GM12878 (cell line): Measurements from ENCODE around the gene ABCG1. TPM values are rescaled to one million over a fixed set of nuclear protein-coding genes. Genes with fewer than 3 reads are reported as not detected.

Experiments
- ATAC-seq: fragments of 200-7000 bp; cut with Tn5 transposase; 3 replicates; pipeline ENCODE4 v1.9.1; 2020; ENCODE audit warnings: mild to moderate bottlenecking, moderate library complexity
- BruUV-seq: library from RNA; stranded (reverse); fragments of 400-500 nt; replicated peaks from 2 replicates; lab custom pipeline; 2021; lab: Mats Ljungman, UMichigan
- CTCF ChIA-PET: fragments of 300-600 bp; sonication (Branson Sonifier 250); formaldehyde crosslinking; extraction: SDS; loops from one replicate; lab custom pipeline; 2021; ENCODE audit warnings: inconsistent platforms; lab: Yijun Ruan, JAX
- POLR2A ChIA-PET: fragments of 350-600 bp; formaldehyde crosslinking; extraction: SDS; loops from one replicate; lab custom pipeline; 2021; ENCODE audit warnings: inconsistent platforms; lab: Charles Lee
- RAD21 ChIA-PET: fragments of 300-600 bp; sonication (Branson Sonifier 250); formaldehyde crosslinking; loops from one replicate; lab custom pipeline; 2023; ENCODE audit warnings: antibody characterized with exemption; ENCODE audit not compliant: unreplicated experiment; lab: Charles Lee
- SMC1A ChIA-PET: fragments of 300-600 bp; sonication (Branson Sonifier 250); formaldehyde crosslinking; loops from one replicate; lab custom pipeline; 2023; ENCODE audit not compliant: unreplicated experiment, uncharacterized antibody; lab: Charles Lee
- DNase-seq: peaks from one replicate; pipeline ENCODE4 v3.0.0-alpha.2; 2011; ENCODE audit warnings: low read depth, low spot score
- FAIRE-seq: peaks from 3 replicates; lab custom pipeline; 2011; peaks lifted over from hg19 to GRCh38; lab: Jason Lieb, UNC
- H2AFZ ChIP-seq: 2 replicates; pipeline ENCODE4 v1.6.0; 2011; ENCODE audit warnings: low read depth, low read length, control low read depth; ENCODE audit not compliant: control insufficient read depth
- H3K27ac ChIP-seq: 2 replicates; pipeline ENCODE4 v1.5.1; 2011; ENCODE audit warnings: control low read depth; ENCODE audit not compliant: control insufficient read depth, insufficient read depth
- H3K27me3 ChIP-seq, 2 experiments: replicated peaks in 1 of 2; 2 replicates each; pipeline versions ENCODE4 v1.6.0 to v1.6.1; 2011; ENCODE audit warnings: low read length in 1 of 2; ENCODE audit not compliant: control insufficient read depth in 2 of 2, insufficient read depth in 2 of 2
- H3K36me3 ChIP-seq, 2 experiments: 2 replicates each; pipeline ENCODE4 v1.5.1; 2011; ENCODE audit warnings: low read length in 1 of 2; ENCODE audit not compliant: control insufficient read depth in 2 of 2, insufficient read depth in 2 of 2
- H3K4me1 ChIP-seq: 2 replicates; pipeline ENCODE4 v1.6.1; 2011; ENCODE audit warnings: mild to moderate bottlenecking, low read length, moderate library complexity, mixed read lengths; ENCODE audit not compliant: control insufficient read depth, insufficient read depth
- H3K4me2 ChIP-seq: 2 replicates; pipeline ENCODE4 v1.6.0; 2011; ENCODE audit warnings: control low read depth; ENCODE audit not compliant: control insufficient read depth, insufficient read depth
- H3K4me3 ChIP-seq: fragments of 200-600 bp; sonication (generic); 2 replicates; pipeline ENCODE4 v1.5.1; 2016
- H3K79me2 ChIP-seq: 2 replicates; pipeline ENCODE4 v1.6.0; 2011; ENCODE audit warnings: low read length; ENCODE audit not compliant: control insufficient read depth, insufficient read depth
- H3K9ac ChIP-seq: 2 replicates; pipeline ENCODE4 v1.8.0; 2011; ENCODE audit warnings: low read length, control low read depth, mixed read lengths; ENCODE audit not compliant: control insufficient read depth, insufficient read depth
- H3K9me3 ChIP-seq: replicated peaks from 3 replicates; pipeline ENCODE4 v1.5.1; 2011; ENCODE audit warnings: mild to moderate bottlenecking, low read length; ENCODE audit not compliant: control insufficient read depth, insufficient read depth
- H4K20me1 ChIP-seq: 2 replicates; pipeline ENCODE4 v1.6.0; 2011; ENCODE audit not compliant: control insufficient read depth, insufficient read depth
- HDGF ChIP-seq: fragments of 450-650 bp; IDR thresholded peaks from 2 replicates; pipeline ENCODE4 v1.6.1; 2016; ENCODE audit warnings: antibody characterized with exemption
- WRNIP1 ChIP-seq: IDR thresholded peaks from 2 replicates; pipeline ENCODE4 v1.6.1; 2011; ENCODE audit warnings: low read depth, low read length, improper control_type of control experiment, borderline replicate concordance
- WGBS: methylation state at CpG from one replicate; pipeline ENCODE4 v1.1.6; 2016; ENCODE audit warnings: low lambda C conversion rate; ENCODE audit not compliant: insufficient replicate concordance, insufficient coverage; ENCODE audit errors: missing lambda C conversion rate; 5-methylcytosine and 5-hydroxymethylcytosine counted together
- in situ Hi-C: fragments of 300-500 bp; cut with MboI; formaldehyde crosslinking; loops from 9 replicates; pipeline ENCODE4 v1.14.3; 2018; ENCODE audit warnings: mixed read lengths
- intact Hi-C: fragments of 100-400 bp; cut with micrococcal nuclease; formaldehyde crosslinking; loops from one replicate; pipeline ENCODE4 v1.14.2; 2022; ENCODE audit not compliant: unreplicated experiment
- polyA plus RNA-seq, 11 experiments: library from polyadenylated mRNA; depleted of rRNA in 4 of 11; unstranded in 6 of 11; stranded (reverse) in 5 of 11; fragments of >200 nt; fragmentation: Nextera tagmentation in 4 of 11; fragmentation: Illumina TruSeq in 1 of 11; extraction: Ambion mirVana in 4 of 11; extraction: Trizol in 1 of 11; gene quantifications; 1 replicate in 1 of 11; 2 replicates in 10 of 11; pipeline versions ENCODE4 v1.2.1 to v1.2.3, GENCODE V29; 2011 to 2016; ENCODE audit warnings: inconsistent platforms in 2 of 11, missing spikeins in 2 of 11, low read depth in 1 of 11
- total RNA-seq, 4 experiments: library from RNA; depleted of rRNA in 3 of 4; stranded (reverse); fragments of >200 nt in 3 of 4; fragmentation: Illumina TruSeq in 1 of 4; extraction: Trizol in 1 of 4; gene quantifications; 2 replicates each; pipeline versions ENCODE4 v1.2.1 to v1.2.3, GENCODE V29; 2013 to 2021
- TF ChIP-seq, protein P1 (sequence below): fragments of 450-650 bp; IDR thresholded peaks from 2 replicates; pipeline ENCODE4 v1.6.1; 2016; ENCODE audit warnings: mild to moderate bottlenecking

The ABCG1 gene
- total and polyA plus RNA-seq, 10 of the 15 experiments (the other 5 are each of a cell fraction or from before 2014, with no cell fraction given), result 0.59 to 19.3 (median 5.7) TPM

DNA sequence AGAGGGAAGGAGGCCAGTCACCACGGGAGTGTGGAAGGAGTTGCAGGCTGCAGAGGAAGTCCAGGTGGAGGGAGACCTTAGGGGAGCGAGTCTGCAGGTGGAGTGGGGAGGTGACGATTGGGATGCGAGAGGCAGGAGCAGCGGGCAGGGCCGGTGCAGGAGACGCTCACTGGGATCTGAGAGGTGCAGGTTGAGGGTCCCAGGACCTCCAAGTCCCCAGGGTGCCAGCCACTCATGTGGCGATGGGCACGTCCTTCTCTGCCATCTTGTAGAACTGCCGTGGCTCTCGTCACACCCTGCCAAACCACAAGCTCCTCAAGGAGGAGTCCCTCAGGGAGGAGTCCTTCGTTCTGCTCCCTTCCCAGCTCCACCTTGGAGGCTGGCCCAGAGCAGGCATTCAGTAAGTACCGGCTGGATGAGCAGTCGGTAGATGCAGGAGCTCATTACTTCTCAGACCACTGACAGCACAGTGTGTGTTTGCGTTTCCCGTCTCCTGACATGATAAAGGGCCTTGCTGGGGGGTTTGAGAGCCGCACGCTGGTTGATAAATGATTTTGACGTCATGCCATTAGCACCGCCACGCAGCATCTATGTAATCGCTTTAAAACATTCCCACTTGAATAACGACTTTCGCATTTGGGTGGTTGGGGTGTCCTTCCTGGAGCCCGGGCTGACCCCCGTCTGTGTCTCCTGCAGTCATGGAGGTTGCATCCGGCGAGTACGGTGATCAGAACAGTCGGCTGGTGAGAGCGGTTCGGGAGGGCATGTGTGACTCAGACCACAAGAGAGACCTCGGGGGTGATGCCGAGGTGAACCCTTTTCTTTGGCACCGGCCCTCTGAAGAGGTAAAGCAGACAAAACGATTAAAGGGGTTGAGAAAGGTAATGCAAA is 68.5 kb downstream of the ABCG1 start:
- Histone ChIP-seq H3K9ac (no peak overlapping the region), H3K27me3 (no peaks in the 10 kb centered on the region), H3K4me1 (peaks cover 28% of the 10 kb centered on the region), H3K9me3 (no peaks in the 10 kb centered on the region; the same call in 2 of the 3 replicates), H4K20me1 (no peaks in the 10 kb centered on the region), H3K27ac (no peak overlapping the region), H3K4me2 (peak overlapping the region; percentile 91), H3K4me3 (no peak overlapping the region), H3K79me2 (no peaks in the 10 kb centered on the region), H3K36me3 (no peaks in the 10 kb centered on the region), H2AFZ (no peak overlapping the region)
- ChIA-PET SMC1A (interaction anchor here (2.2 to 4.8 kb wide), 4 partner anchors 28 to 124 kb away, joined by 7 to 34 read pairs (median 16); no protein-coding TSS in a partner anchor), RAD21 (interaction anchor here (0.8 kb wide), 1 partner anchor 29 kb away, joined by 3 read pairs; no protein-coding TSS in a partner anchor), CTCF (interaction anchor here (1.1 to 1.6 kb wide), 3 partner anchors 22 to 142 kb away, joined by 4 to 5 read pairs (median 4); no protein-coding TSS in a partner anchor), POLR2A (interaction anchor here (1.2 kb wide), 1 partner anchor 175 kb away, joined by 3 read pairs; no protein-coding TSS in a partner anchor)
- WGBS, result 81% methylated on average over 30 of the region's 36 CpGs
- intact Hi-C loops, result loop anchor here (5.0 kb wide), 2 partner anchors 45 to 50 kb away; no protein-coding TSS in a partner anchor
- in situ Hi-C loops, result loop anchor here (5.0 kb wide), 1 partner anchor 40 kb away; no protein-coding TSS in a partner anchor
- ATAC-seq (no peak), DNase-seq (no peak), FAIRE-seq (no peak)
- BruUV-seq, result no TSS peak
- TF ChIP-seq WRNIP1 (no peak), HDGF (peak; percentile 83; the same call in 1 of the 2 replicates)
- TF ChIP-seq, protein P1, sequence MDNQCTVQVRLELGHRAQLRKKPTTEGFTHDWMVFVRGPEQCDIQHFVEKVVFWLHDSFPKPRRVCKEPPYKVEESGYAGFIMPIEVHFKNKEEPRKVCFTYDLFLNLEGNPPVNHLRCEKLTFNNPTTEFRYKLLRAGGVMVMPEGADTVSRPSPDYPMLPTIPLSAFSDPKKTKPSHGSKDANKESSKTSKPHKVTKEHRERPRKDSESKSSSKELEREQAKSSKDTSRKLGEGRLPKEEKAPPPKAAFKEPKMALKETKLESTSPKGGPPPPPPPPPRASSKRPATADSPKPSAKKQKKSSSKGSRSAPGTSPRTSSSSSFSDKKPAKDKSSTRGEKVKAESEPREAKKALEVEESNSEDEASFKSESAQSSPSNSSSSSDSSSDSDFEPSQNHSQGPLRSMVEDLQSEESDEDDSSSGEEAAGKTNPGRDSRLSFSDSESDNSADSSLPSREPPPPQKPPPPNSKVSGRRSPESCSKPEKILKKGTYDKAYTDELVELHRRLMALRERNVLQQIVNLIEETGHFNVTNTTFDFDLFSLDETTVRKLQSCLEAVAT, result peak; percentile 20; the same call in 1 of the 2 replicates
